Loucy (cell line): ENCODE results near the gene EPHB3.
"Not testable (repeated sequence)": the region's sequence is repeated elsewhere in the genome, so short reads cannot be mapped to it uniquely, and the experiment has no call there.

Experiments
- EZH2phosphoT487 ChIP-seq: fragments of 200-600 bp; IDR thresholded peaks from 2 replicates; pipeline ENCODE4 v1.6.1; 2018; ENCODE audit warnings: antibody characterized with exemption, mild to moderate bottlenecking, moderate library complexity, borderline replicate concordance
- TF ChIP-seq, protein P1 (sequence below): fragments of 200-600 bp; sonication (generic); conservative IDR thresholded peaks from 2 replicates; pipeline ENCODE4 v1.5.1; 2014; ENCODE audit warnings: mild to moderate bottlenecking, antibody characterized with exemption, low read length

DNA sequence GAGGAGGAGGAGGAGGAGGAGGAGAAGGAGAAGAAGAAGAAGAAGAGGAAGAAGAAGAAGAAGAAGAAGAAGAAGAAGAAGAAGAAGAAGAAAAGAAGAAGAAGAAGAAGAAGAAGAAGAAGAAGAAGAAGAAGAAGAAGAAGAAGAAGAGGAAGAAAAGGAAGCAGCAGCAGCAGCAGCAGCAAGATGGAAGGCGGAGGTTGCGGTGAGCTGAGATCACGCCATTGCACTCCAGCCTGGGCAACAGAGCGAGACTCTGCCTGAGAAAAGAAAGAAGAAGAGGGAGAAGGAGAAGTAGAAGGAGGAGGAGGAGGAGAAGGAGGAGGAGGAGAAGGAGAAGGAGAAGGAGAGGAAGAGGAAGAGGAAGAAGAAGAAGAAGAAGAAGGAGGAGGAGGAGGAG lies 55.7 kb downstream of the EPHB3 start:
- TF ChIP-seq, protein P1, sequence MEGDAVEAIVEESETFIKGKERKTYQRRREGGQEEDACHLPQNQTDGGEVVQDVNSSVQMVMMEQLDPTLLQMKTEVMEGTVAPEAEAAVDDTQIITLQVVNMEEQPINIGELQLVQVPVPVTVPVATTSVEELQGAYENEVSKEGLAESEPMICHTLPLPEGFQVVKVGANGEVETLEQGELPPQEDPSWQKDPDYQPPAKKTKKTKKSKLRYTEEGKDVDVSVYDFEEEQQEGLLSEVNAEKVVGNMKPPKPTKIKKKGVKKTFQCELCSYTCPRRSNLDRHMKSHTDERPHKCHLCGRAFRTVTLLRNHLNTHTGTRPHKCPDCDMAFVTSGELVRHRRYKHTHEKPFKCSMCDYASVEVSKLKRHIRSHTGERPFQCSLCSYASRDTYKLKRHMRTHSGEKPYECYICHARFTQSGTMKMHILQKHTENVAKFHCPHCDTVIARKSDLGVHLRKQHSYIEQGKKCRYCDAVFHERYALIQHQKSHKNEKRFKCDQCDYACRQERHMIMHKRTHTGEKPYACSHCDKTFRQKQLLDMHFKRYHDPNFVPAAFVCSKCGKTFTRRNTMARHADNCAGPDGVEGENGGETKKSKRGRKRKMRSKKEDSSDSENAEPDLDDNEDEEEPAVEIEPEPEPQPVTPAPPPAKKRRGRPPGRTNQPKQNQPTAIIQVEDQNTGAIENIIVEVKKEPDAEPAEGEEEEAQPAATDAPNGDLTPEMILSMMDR, result not testable (repeated sequence)
- TF ChIP-seq EZH2phosphoT487, result not testable (repeated sequence)
